ENCODE measurements around the gene MAU2. TPM values are rescaled to one million over a fixed set of nuclear protein-coding genes. Genes with fewer than 3 reads are reported as not detected.
"Not testable (repeated sequence)": the region's sequence is repeated elsewhere in the genome, so short reads cannot be mapped to it uniquely, and the experiment has no call there.

Gene MAU2
- total RNA-seq, 2 donors from 2014 or later, result 83.7 to 122 TPM

DNA sequence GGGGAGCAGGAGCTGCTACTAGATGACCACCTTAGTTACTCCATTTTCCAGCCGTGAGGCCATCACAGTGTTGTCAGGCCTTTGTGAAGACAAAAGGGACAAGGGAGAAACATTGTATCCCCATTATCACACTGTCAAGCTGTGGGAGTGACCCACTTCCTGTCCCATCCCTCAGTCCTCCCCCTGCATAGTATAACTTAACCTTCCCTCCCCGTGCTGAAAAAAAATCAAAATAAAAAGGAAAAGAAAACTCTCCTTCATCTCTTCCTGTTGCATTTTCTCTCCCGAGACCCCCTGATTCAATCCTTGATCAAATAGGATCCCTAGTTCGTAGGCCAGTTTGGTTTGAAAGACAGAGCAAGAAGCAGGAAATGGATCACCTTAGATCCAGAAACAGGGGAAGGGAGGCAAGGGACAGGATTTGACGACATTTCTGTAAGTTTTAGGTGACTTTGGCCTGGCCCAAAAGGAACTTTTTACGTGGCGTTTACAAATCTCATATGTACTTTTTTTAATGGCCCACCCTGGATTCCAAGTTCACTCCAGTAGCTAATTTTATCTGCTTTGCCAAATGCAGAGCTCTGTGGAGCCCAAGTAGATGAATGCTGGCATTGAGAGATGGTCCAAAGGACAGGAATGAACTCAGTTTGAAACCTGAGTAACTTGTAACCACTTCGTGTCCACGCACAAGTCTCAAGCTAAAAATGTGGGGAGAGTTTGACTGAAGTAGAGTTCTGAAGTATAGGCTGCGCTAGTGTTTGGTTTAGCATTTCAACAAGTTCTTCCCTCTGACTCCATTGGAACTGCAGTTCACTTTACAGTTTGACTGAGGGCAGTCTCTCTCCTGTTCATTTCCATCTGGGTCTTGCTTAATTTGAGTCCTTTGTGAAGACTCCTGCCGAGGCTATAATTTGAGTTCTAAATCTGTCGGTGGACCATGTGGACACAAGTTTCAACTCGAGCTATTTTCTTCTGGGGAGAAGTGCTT lies 68.2 kb downstream of the MAU2 start:
- peak overlapping the region; percentile 97 to 99 for H3K27ac Mint-ChIP-seq
- no peak for DNase-seq (ENCODE audit: low spot score)
- no peak for ATAC-seq
- H3K9me3 Mint-ChIP-seq, result no peaks in the 10 kb centered on the region
- no peaks in the 10 kb centered on the region for H3K36me3 Mint-ChIP-seq
- peaks cover 48 to 56% of the 10 kb centered on the region in 2 donors for H3K4me1 Mint-ChIP-seq (ENCODE audit: low read depth in 2 of 2)
- H3K4me3 Mint-ChIP-seq, result peak overlapping the region; percentile 100
- no peaks in the 10 kb centered on the region for H3K27me3 Mint-ChIP-seq

DNA sequence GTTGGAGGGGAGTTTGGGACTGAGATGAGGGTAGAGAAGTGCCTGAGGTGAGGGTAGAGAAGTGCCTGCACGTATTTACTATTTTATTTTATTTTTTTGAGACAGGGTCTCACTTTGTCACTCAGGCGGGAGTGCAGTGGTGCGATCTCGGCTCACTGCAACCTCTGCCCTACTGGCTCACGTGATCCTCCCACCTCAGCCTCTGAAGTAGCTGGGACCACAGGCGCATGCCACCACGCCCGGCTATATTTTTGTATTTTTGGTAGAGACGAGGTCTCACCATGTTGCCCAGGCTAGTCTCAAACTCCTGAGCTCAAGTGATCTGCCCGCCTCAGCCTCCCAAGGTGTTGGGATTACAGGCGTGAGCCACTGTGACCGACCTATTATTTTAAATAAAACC lies 69.1 kb downstream of the MAU2 start:
- H3K27ac Mint-ChIP-seq, result peak overlapping the region; percentile 60 to 99
- not testable (repeated sequence) for H3K36me3 Mint-ChIP-seq; ATAC-seq; H3K9me3 Mint-ChIP-seq; H3K27me3 Mint-ChIP-seq; DNase-seq (ENCODE audit: low spot score)
- peaks cover 53 to 60% of the 10 kb centered on the region in 2 donors for H3K4me1 Mint-ChIP-seq (ENCODE audit: low read depth in 2 of 2)
- peak overlapping the region; percentile 100 for H3K4me3 Mint-ChIP-seq

DNA sequence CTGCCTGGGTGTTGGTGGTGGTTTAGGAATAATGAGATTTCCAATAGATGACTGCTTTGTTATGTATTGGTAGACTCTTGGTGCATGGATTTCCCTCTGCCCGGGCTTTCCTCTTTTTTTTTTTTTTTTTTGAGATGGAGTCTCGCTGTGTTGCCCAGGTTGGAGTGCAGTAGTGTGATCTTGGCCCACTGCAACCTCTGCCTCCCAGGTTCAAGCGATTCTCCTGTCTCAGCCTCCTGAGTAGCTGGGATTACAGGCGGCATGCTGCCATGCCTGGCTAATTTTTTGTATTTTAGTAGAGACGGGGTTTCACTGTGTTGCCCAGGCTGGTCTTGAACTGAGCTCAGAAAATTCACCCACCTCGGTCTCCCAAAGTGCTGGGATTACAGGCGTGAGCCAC lies 73.7 kb downstream of the MAU2 start:
- not testable (repeated sequence) for ATAC-seq
- peak overlapping the region; percentile 32 for H3K4me3 Mint-ChIP-seq
- peaks cover 32 to 33% of the 10 kb centered on the region in 2 donors for H3K4me1 Mint-ChIP-seq (ENCODE audit: low read depth in 2 of 2)

DNA sequence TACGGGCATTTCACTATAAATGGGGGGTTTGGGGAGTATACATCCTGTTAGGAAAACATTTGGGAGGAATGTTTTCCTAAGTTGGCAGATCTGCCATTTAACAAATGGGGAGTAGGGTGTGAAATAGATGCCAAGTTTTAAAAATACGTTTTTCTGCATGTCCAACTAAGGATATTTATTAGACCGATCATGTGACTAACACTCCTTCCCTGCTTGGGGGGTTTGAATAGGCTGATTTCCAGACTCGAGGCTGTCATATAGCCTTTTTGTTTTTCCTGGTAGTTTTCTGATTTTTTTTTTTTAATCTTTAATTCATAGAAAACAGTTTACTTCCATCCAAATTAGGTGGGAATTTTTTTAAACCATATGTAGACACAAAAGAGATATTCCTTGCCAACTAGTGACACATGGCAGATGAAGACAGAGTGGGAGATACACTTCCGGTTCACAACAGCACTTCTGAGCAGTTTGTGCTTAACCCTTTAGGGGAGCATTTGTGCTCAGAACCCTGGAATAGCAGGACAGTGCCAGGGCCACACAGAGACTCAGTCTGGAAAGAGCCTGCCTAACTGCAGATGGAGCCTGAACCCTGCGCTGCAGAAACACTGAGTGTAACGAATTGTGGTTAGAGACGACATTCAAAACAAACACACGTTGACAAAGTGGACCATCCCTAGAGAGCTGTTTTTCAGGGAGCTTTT lies 79.3 kb downstream of the MAU2 start:
- DNase-seq (ENCODE audit: low spot score) (no peak), ATAC-seq (no peak)
- peak overlapping the region in 1 of 2 donors; percentile 25 for H3K27ac Mint-ChIP-seq
- H3K36me3 Mint-ChIP-seq, result no peaks in the 10 kb centered on the region
- H3K4me1 Mint-ChIP-seq (ENCODE audit: low read depth in 2 of 2), result peaks cover 33 to 37% of the 10 kb centered on the region in 2 donors
- no peaks in the 10 kb centered on the region for H3K27me3 Mint-ChIP-seq
- no peaks in the 10 kb centered on the region for H3K9me3 Mint-ChIP-seq
- no peak overlapping the region for H3K4me3 Mint-ChIP-seq

More for the DNA sequence above, 73.7 kb downstream of the MAU2 start:
- H3K36me3 Mint-ChIP-seq; H3K27me3 Mint-ChIP-seq; H3K9me3 Mint-ChIP-seq; DNase-seq (ENCODE audit: low spot score): not testable (repeated sequence)
- H3K27ac Mint-ChIP-seq, result peak overlapping the region; percentile 47 to 81

DNA sequence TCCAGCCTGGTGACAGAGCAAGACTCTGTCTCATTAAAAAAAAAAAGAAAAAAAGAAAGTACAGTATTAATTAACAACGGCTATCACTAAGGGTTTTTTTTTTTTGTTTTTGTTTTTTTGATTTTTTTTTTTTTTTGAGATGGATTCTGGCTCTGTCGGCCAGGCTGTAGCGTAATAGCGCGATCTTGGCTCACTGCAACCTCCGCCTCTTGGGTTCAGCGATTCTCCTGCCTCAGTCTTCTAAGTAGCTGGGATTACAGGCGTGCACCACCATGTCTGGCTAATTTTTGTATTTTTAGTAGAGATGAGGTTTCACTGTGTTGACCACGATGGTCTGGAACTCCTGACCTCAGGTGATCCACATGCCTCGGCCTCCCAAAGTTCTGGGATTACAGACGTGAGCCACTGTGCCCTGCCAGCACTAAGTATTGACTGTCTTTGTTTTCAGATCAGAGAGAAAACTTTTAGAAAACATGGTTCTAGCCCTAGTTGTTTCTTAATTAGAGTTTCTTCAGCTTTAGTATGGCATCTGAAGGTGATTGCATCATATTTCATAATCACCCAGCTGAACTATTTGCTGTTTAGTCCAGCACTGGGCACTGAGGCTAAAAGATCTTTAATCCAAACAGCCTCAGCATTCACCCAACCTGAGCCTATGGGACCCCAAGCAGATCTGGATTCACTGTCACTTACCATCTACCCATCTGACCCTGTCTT lies 82.2 kb downstream of the MAU2 start:
- peak overlapping the region; percentile 72 to 91 for H3K27ac Mint-ChIP-seq
- no peaks in the 10 kb centered on the region for H3K9me3 Mint-ChIP-seq
- H3K36me3 Mint-ChIP-seq, result no peaks in the 10 kb centered on the region
- peaks cover 49 to 52% of the 10 kb centered on the region in 2 donors for H3K4me1 Mint-ChIP-seq (ENCODE audit: low read depth in 2 of 2)
- no peaks in the 10 kb centered on the region for H3K27me3 Mint-ChIP-seq
- H3K4me3 Mint-ChIP-seq, result peak overlapping the region; percentile 60
- no peak for ATAC-seq
- no peak for DNase-seq (ENCODE audit: low spot score)

DNA sequence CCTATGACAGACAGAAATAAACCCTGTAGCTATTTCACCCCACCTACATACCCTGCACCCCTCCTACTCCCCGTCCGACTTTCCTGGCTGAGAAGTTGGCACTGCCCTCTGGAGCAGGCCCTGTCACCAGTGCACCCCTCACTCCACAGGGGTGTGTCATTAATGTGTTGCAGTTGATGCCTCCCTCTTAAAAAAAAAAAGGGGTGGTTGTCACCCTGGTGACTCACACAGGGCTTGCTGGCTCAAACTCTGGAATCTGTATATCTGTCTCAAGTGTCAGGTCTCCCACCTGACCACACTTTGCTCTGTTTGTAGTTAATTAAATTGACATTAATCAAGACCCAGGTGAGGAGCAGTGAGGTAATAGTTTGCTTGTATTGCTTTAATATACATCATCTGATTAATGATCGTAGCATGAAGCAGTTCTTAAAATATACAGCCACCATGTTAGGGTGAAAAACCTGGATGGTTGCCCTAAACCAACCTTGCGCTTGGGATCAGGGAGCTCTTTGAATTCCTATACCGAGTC lies 82.8 kb downstream of the MAU2 start:
- peak overlapping the region; percentile 72 to 91 for H3K27ac Mint-ChIP-seq
- peaks cover 55 to 56% of the 10 kb centered on the region in 2 donors for H3K4me1 Mint-ChIP-seq (ENCODE audit: low read depth in 2 of 2)
- H3K4me3 Mint-ChIP-seq, result peak overlapping the region; percentile 60
- no peaks in the 10 kb centered on the region for H3K9me3 Mint-ChIP-seq
- no peaks in the 10 kb centered on the region for H3K36me3 Mint-ChIP-seq
- ATAC-seq (no peak), DNase-seq (ENCODE audit: low spot score) (no peak)
- H3K27me3 Mint-ChIP-seq, result no peaks in the 10 kb centered on the region

DNA sequence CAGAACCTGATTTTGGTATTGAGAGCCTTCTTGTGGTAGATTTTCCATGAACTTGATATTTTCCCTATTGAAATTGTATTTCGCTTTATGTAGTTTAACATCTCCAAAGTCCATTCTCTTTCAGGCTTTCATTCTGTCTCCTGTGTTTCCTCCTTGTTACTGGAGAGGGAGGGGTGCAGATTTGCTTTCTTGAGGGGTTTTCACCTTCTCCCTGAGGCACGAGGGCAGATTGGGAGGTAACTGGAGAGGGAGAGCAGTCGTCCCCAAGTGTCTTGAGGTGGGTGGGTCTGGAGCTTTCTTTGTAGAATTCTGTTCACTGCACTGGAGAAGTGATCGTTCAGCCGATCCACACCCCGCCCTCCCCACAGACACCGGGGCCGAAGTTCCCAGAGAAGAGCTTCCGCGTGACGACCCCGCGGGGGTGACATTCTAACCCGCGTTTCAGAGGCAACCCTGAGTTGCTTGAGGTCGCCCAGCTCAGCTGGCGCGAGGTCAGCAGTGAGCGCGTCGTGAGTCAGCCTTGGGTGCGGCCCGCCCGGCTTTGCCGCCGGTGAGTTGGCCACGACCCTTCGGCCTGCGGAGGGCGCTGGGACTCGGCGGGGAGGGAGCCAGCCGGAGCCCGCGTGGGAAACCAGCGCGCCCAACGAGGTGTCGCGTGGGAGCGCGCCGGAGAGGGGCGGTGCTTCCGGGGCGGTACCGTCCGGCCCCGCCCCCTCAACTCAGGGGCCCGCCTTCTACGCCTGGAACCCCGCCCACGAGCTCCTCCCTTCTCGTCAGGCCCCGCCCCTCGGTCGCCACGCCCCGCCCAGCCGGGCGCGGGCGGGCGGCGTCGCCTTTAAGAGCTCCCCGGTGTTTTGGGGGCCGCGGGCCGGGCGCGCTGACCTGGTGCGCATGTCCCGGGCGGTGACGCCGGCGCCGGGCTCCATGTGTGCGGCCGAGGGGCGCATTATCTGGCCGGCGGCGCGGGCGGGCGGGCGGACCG lies 84.5 kb downstream of the MAU2 start, which contains the start of gene GATAD2A:
GATAD2A (plus strand) TSS at position 797 of the 982 bp plus-strand sequence. CDS start 59,671 bp downstream, outside the sequence.
- no peaks in the 10 kb centered on the region for H3K9me3 Mint-ChIP-seq
- H3K4me3 Mint-ChIP-seq, result peak within 1 kb of the TSS; percentile 95
- H3K36me3 Mint-ChIP-seq, result no peaks in the 10 kb centered on the region
- DNase-seq (ENCODE audit: low spot score), result peak; percentile 95
- H3K4me1 Mint-ChIP-seq (ENCODE audit: low read depth in 2 of 2), result peaks cover 63 to 67% of the 10 kb centered on the region in 2 donors
- peak within 1 kb of the TSS; percentile 86 to 94 for H3K27ac Mint-ChIP-seq
- H3K27me3 Mint-ChIP-seq, result no peaks in the 10 kb centered on the region
- peak; percentile 92 to 94 for ATAC-seq

DNA sequence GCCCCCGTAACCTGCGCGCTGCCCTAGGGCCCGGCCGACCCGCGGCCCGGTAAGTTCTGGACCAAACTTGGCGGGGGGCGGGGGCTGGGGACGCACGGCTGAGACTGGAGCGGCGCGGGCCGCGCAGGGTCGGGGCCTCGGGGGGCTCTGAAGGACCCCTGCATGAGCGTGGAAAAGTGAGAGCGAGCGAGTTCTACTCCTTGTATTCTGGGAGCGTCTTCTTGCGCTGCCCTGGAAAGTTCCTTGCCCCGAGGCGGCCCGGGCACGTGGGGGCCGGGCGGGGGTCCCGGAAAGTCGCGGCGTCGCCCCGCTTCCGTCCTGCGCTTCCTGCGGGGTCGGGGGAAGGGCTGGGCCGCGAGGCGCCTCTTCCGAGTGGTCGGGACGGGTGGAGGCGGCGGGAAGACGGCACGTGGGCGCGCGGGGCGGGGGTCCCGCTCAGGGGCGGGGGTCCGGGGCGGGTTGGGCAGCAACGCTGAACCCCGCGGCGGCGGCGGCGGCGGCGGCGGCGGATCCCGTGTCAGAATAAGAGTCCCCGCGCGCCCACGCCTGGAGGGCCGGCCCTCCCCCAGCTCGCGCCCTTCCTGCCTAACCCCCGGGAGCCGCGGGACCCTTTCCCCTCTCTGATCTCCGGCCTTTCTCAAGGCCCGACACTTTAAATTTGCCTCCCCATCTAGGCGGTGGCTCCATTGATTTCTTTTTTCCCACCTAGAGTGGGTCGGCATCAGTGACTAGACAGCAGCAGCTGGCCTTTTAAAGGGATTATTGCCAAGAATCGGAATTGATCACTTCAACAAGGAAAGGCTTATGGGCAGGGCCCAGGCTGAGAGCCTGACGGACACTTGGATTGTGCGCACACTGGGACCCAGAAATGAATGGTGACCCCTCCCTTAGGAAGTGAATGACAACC lies 85.6 kb downstream of the MAU2 start:
- H3K36me3 Mint-ChIP-seq, result no peaks in the 10 kb centered on the region
- DNase-seq (ENCODE audit: low spot score), result peak; percentile 81
- peak; percentile 29 to 38 for ATAC-seq
- H3K4me1 Mint-ChIP-seq (ENCODE audit: low read depth in 2 of 2), result peaks cover 73 to 77% of the 10 kb centered on the region in 2 donors
- peak overlapping the region; percentile 95 for H3K4me3 Mint-ChIP-seq
- H3K27ac Mint-ChIP-seq, result peak overlapping the region; percentile 86 to 94
- H3K27me3 Mint-ChIP-seq, result no peaks in the 10 kb centered on the region
- H3K9me3 Mint-ChIP-seq, result no peaks in the 10 kb centered on the region

DNA sequence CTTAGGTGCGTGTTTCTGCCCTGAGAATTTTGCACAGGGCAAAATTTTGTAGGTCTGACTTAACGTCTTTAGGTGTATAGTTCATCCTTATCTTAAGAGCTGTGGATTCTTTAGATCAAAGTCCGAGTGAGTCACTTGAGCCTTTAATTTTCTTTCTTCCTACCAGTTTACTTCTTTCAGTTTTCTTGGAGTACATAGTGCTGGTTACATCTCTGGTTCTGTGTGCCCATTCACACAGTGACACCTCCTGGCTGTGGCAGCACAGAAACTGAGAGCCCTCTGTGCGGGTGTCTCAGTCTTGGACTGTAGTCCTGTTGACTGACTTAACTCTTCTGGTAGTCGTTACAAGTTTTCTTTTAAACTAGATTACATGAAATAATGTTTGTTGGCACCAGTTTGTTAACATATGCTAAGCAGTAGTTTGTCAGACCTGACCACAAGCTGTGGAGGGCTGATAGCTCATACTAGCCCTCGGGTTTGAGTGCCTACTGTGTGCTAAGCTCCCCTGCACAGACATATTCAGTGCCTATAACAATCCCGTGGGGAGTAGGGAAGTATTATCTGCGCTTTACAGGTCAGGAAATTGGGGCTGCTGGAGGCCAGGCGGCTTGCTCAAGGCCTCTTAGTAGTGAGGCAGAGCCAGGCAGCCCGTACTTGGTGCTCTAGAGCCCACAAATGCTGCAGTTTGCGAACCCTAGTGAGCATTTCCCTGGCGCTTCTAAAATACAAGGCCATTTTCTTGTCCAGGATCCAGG lies 86.4 kb downstream of the MAU2 start:
- Mint-ChIP-seq H3K4me1 (ENCODE audit: low read depth in 2 of 2) (peaks cover 71 to 76% of the 10 kb centered on the region in 2 donors), H3K36me3 (no peaks in the 10 kb centered on the region), H3K27me3 (no peaks in the 10 kb centered on the region), H3K27ac (peak overlapping the region; percentile 86 to 94), H3K4me3 (peak overlapping the region; percentile 95), H3K9me3 (no peaks in the 10 kb centered on the region)
- peak; percentile 74 for DNase-seq (ENCODE audit: low spot score)
- no peak for ATAC-seq

DNA sequence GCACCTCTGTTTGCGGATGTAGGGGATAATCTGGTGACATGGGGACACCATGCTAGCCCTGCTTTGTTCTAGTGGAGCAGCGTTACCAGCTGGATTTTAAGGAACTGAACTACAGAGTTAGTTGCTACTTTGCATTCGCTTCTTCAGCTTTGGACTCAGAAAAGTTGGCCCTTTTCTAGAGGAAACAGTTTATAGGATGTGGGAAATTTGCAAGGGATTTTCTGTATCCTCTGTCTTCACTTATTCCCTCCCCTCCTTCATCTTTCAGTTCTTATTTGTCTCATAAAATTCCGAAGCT lies 87.0 kb downstream of the MAU2 start:
- ATAC-seq (no peak), DNase-seq (ENCODE audit: low spot score) (no peak)
- Mint-ChIP-seq H3K27me3 (no peaks in the 10 kb centered on the region), H3K9me3 (no peaks in the 10 kb centered on the region), H3K27ac (peak overlapping the region; percentile 86 to 94), H3K4me3 (peak overlapping the region; percentile 95), H3K36me3 (no peaks in the 10 kb centered on the region), H3K4me1 (ENCODE audit: low read depth in 2 of 2) (peaks cover 73 to 79% of the 10 kb centered on the region in 2 donors)

Data from natural killer cell treated with Interleukin-12 subunit alpha and Interleukin-12 subunit beta and Interleukin-15 and Interleukin-18, amount 100 ng/mL, for 72 hours (primary cell).